Activated CD4-positive, alpha-beta T cell treated with anti-CD3 and anti-CD28 coated beads, Interleukin-2, amount 10 ng/mL, durations not matched to agents 24 days and 14 days (primary cell): ENCODE data around the gene SLC9A1. TPM values are rescaled to one million over a fixed set of nuclear protein-coding genes. Genes with fewer than 3 reads are reported as not detected.
"Not testable (repeated sequence)": the region's sequence is repeated elsewhere in the genome, so short reads cannot be mapped to it uniquely, and the experiment has no call there.

Source experiments
- DNase-seq: peaks from one replicate; pipeline ENCODE4 v3.0.0; 2022
- H3K27ac Mint-ChIP-seq: one replicate; pipeline ENCODE4 v1.8.0; 2022; ENCODE audit warnings: mild to moderate bottlenecking, mixed read lengths
- H3K27me3 Mint-ChIP-seq: one replicate; pipeline ENCODE4 v1.8.0; 2022; ENCODE audit warnings: mixed read lengths
- H3K36me3 Mint-ChIP-seq: one replicate; pipeline ENCODE4 v1.8.0; 2022; ENCODE audit warnings: low read depth, mild to moderate bottlenecking, mixed read lengths
- H3K4me1 Mint-ChIP-seq: one replicate; pipeline ENCODE4 v1.8.0; 2021; ENCODE audit warnings: mixed read lengths
- H3K4me3 Mint-ChIP-seq: one replicate; pipeline ENCODE4 v1.8.0; 2022; ENCODE audit warnings: mild to moderate bottlenecking, moderate library complexity, mixed read lengths
- H3K9me3 Mint-ChIP-seq: one replicate; pipeline ENCODE4 v1.8.0; 2021; ENCODE audit warnings: mixed read lengths
- intact Hi-C: fragments of 100-400 bp; cut with micrococcal nuclease; formaldehyde crosslinking; loops from one replicate; pipeline ENCODE4 v1.15.1; 2023
- total RNA-seq: library from RNA; stranded (reverse); gene quantifications from 2 replicates; pipeline ENCODE4 v1.2.3, GENCODE V29; 2022

Gene SLC9A1
- total RNA-seq, 1 donor from 2014 or later, result 27.1 TPM

GRCh38 chr1:27133991-27134390 lies 20.9 kb downstream of the SLC9A1 start:
- intact Hi-C loops, result loop anchor here (10.0 kb wide), 1 partner anchor 1311 kb away; no protein-coding TSS in a partner anchor

GRCh38 chr1:27133158-27133557 lies 21.8 kb downstream of the SLC9A1 start:
- Mint-ChIP-seq H3K9me3 (no peaks in the 10 kb centered on the region), H3K4me1 (peaks cover 30% of the 10 kb centered on the region), H3K27ac (no peak overlapping the region), H3K27me3 (no peaks in the 10 kb centered on the region), H3K36me3 (peaks cover 4% of the 10 kb centered on the region), H3K4me3 (no peak overlapping the region)
- intact Hi-C loops, result loop anchor here (10.0 kb wide), 1 partner anchor 1312 kb away; no protein-coding TSS in a partner anchor
- no peak for DNase-seq

More at GRCh38 chr1:27133991-27134390, 20.9 kb downstream of the SLC9A1 start:
- H3K36me3 Mint-ChIP-seq, result peaks cover 4% of the 10 kb centered on the region
- H3K4me1 Mint-ChIP-seq, result peaks cover 35% of the 10 kb centered on the region
- H3K9me3 Mint-ChIP-seq, result no peaks in the 10 kb centered on the region
- DNase-seq, result no peak
- no peaks in the 10 kb centered on the region for H3K27me3 Mint-ChIP-seq
- no peak overlapping the region for H3K27ac Mint-ChIP-seq
- H3K4me3 Mint-ChIP-seq, result no peak overlapping the region

- no peak for DNase-seq
- H3K27ac Mint-ChIP-seq, result no peak overlapping the region
- no peaks in the 10 kb centered on the region for H3K9me3 Mint-ChIP-seq
- no peak overlapping the region for H3K4me3 Mint-ChIP-seq
- peaks cover 6% of the 10 kb centered on the region for H3K36me3 Mint-ChIP-seq
- no peaks in the 10 kb centered on the region for H3K27me3 Mint-ChIP-seq
- intact Hi-C loops, result loop anchor here (10.0 kb wide), 1 partner anchor 1312 kb away; no protein-coding TSS in a partner anchor
- peaks cover 25% of the 10 kb centered on the region for H3K4me1 Mint-ChIP-seq
Measured at GRCh38 chr1:27132624-27133023, 22.3 kb downstream of the SLC9A1 start.

GRCh38 chr1:27132147-27132546 lies 22.8 kb downstream of the SLC9A1 start:
- DNase-seq, result no peak
- H3K4me3 Mint-ChIP-seq, result no peak overlapping the region
- H3K36me3 Mint-ChIP-seq, result peaks cover 6% of the 10 kb centered on the region
- peaks cover 20% of the 10 kb centered on the region for H3K4me1 Mint-ChIP-seq
- H3K27me3 Mint-ChIP-seq, result no peaks in the 10 kb centered on the region
- no peaks in the 10 kb centered on the region for H3K9me3 Mint-ChIP-seq
- no peak overlapping the region for H3K27ac Mint-ChIP-seq
- intact Hi-C loops, result loop anchor here (10.0 kb wide), 1 partner anchor 1313 kb away; no protein-coding TSS in a partner anchor

GRCh38 chr1:27130798-27131197 lies 24.1 kb downstream of the SLC9A1 start:
- peaks cover 9% of the 10 kb centered on the region for H3K4me1 Mint-ChIP-seq
- H3K27ac Mint-ChIP-seq, result no peak overlapping the region
- no peaks in the 10 kb centered on the region for H3K9me3 Mint-ChIP-seq
- H3K36me3 Mint-ChIP-seq, result peaks cover 10% of the 10 kb centered on the region
- no peaks in the 10 kb centered on the region for H3K27me3 Mint-ChIP-seq
- no peak for DNase-seq
- H3K4me3 Mint-ChIP-seq, result no peak overlapping the region
- intact Hi-C loops, result loop anchor here (10.0 kb wide), 1 partner anchor 1314 kb away; no protein-coding TSS in a partner anchor

- Mint-ChIP-seq H3K9me3 (no peaks in the 10 kb centered on the region), H3K36me3 (peaks cover 9% of the 10 kb centered on the region), H3K4me3 (no peak overlapping the region), H3K27me3 (no peaks in the 10 kb centered on the region), H3K4me1 (peaks cover 4% of the 10 kb centered on the region), H3K27ac (no peak overlapping the region)
- intact Hi-C loops, result no loop called here
- no peak for DNase-seq
Measured at GRCh38 chr1:27129225-27129624, 25.7 kb downstream of the SLC9A1 start.

- Mint-ChIP-seq H3K4me1 (peaks cover 4% of the 10 kb centered on the region), H3K4me3 (no peak overlapping the region), H3K27me3 (no peaks in the 10 kb centered on the region), H3K36me3 (peaks cover 8% of the 10 kb centered on the region), H3K9me3 (no peaks in the 10 kb centered on the region), H3K27ac (no peak overlapping the region)
- no peak for DNase-seq
- intact Hi-C loops, result no loop called here
Measured at GRCh38 chr1:27127419-27127818, 27.5 kb downstream of the SLC9A1 start.

- H3K27me3 Mint-ChIP-seq, result no peaks in the 10 kb centered on the region
- no peak overlapping the region for H3K4me3 Mint-ChIP-seq
- H3K4me1 Mint-ChIP-seq, result peaks cover 7% of the 10 kb centered on the region
- peaks cover 8% of the 10 kb centered on the region for H3K36me3 Mint-ChIP-seq
- H3K27ac Mint-ChIP-seq, result no peak overlapping the region
- no peaks in the 10 kb centered on the region for H3K9me3 Mint-ChIP-seq
- no peak for DNase-seq
- intact Hi-C loops, result no loop called here
Measured at GRCh38 chr1:27126391-27126790, 28.5 kb downstream of the SLC9A1 start.

- H3K4me1 Mint-ChIP-seq, intact Hi-C loops, H3K9me3 Mint-ChIP-seq, H3K27ac Mint-ChIP-seq, H3K27me3 Mint-ChIP-seq, H3K4me3 Mint-ChIP-seq, H3K36me3 Mint-ChIP-seq, DNase-seq: not testable (repeated sequence)
Measured at GRCh38 chr1:27125125-27125524, 29.8 kb downstream of the SLC9A1 start.

- intact Hi-C loops, result no loop called here
- Mint-ChIP-seq H3K9me3 (no peaks in the 10 kb centered on the region), H3K27me3 (no peaks in the 10 kb centered on the region), H3K36me3 (peaks cover 8% of the 10 kb centered on the region), H3K4me3 (no peak overlapping the region), H3K4me1 (peaks cover 8% of the 10 kb centered on the region), H3K27ac (no peak overlapping the region)
- DNase-seq, result no peak
Measured at GRCh38 chr1:27124405-27124804, 30.5 kb downstream of the SLC9A1 start.

- intact Hi-C loops, result no loop called here
- no peak overlapping the region for H3K4me3 Mint-ChIP-seq
- H3K27ac Mint-ChIP-seq, result no peak overlapping the region
- no peaks in the 10 kb centered on the region for H3K27me3 Mint-ChIP-seq
- peaks cover 4% of the 10 kb centered on the region for H3K36me3 Mint-ChIP-seq
- H3K4me1 Mint-ChIP-seq, result peaks cover 8% of the 10 kb centered on the region
- DNase-seq, result no peak
- H3K9me3 Mint-ChIP-seq, result no peaks in the 10 kb centered on the region
Measured at GRCh38 chr1:27122652-27123051, 32.3 kb downstream of the SLC9A1 start.

GRCh38 chr1:27120854-27121253 lies 34.1 kb downstream of the SLC9A1 start:
- H3K27ac Mint-ChIP-seq, result no peak overlapping the region
- DNase-seq, result no peak
- peaks cover under 1% of the 10 kb centered on the region for H3K36me3 Mint-ChIP-seq
- no peaks in the 10 kb centered on the region for H3K27me3 Mint-ChIP-seq
- peaks cover 12% of the 10 kb centered on the region for H3K4me1 Mint-ChIP-seq
- H3K4me3 Mint-ChIP-seq, result no peak overlapping the region
- H3K9me3 Mint-ChIP-seq, result no peaks in the 10 kb centered on the region
- intact Hi-C loops, result no loop called here

- peaks cover 25% of the 10 kb centered on the region for H3K4me1 Mint-ChIP-seq
- DNase-seq, result no peak
- intact Hi-C loops, result no loop called here
- H3K27ac Mint-ChIP-seq, result no peak overlapping the region
- peaks cover 8% of the 10 kb centered on the region for H3K36me3 Mint-ChIP-seq
- no peaks in the 10 kb centered on the region for H3K9me3 Mint-ChIP-seq
- H3K27me3 Mint-ChIP-seq, result no peaks in the 10 kb centered on the region
- no peak overlapping the region for H3K4me3 Mint-ChIP-seq
Measured at GRCh38 chr1:27118440-27118689, 36.6 kb downstream of the SLC9A1 start.

GRCh38 chr1:27117733-27118439 lies 37.0 kb downstream of the SLC9A1 start:
- intact Hi-C loops, result no loop called here
- no peaks in the 10 kb centered on the region for H3K27me3 Mint-ChIP-seq
- H3K27ac Mint-ChIP-seq, result no peak overlapping the region
- peaks cover 28% of the 10 kb centered on the region for H3K4me1 Mint-ChIP-seq
- peaks cover 11% of the 10 kb centered on the region for H3K36me3 Mint-ChIP-seq
- DNase-seq, result no peak
- H3K4me3 Mint-ChIP-seq, result no peak overlapping the region
- no peaks in the 10 kb centered on the region for H3K9me3 Mint-ChIP-seq

- H3K27ac Mint-ChIP-seq, result no peak overlapping the region
- H3K4me3 Mint-ChIP-seq, result no peak overlapping the region
- no peak for DNase-seq
- H3K36me3 Mint-ChIP-seq, result peaks cover 14% of the 10 kb centered on the region
- H3K27me3 Mint-ChIP-seq, result no peaks in the 10 kb centered on the region
- intact Hi-C loops, result no loop called here
- H3K4me1 Mint-ChIP-seq, result peaks cover 32% of the 10 kb centered on the region
- H3K9me3 Mint-ChIP-seq, result no peaks in the 10 kb centered on the region
Measured at GRCh38 chr1:27116697-27117096, 38.2 kb downstream of the SLC9A1 start.
